Ovary (tissue), 9 donors: Measurements from ENCODE around the gene SLC16A9. TPM values are rescaled to one million over a fixed set of nuclear protein-coding genes. Genes with fewer than 3 reads are reported as not detected.

Experiments used
- DNase-seq, 5 donors: peaks; one replicate each; pipeline ENCODE4 v3.0.0-alpha.2; 2019 to 2020
- H3K27ac ChIP-seq, 2 donors: fragments of 200-600 bp; one replicate each; pipeline versions ENCODE4 v1.5.1 to v1.8.0; 2019 to 2022
- H3K27me3 ChIP-seq: fragments of 200-600 bp; one replicate; pipeline ENCODE4 v1.8.0; 2022
- H3K36me3 ChIP-seq: fragments of 200-600 bp; sonication (generic); one replicate; pipeline ENCODE4 v1.5.1; 2019
- H3K4me1 ChIP-seq: one replicate; pipeline ENCODE4 v1.8.1; 2013; ENCODE audit warnings: mild to moderate bottlenecking, moderate library complexity; ENCODE audit not compliant: insufficient read depth
- H3K4me3 ChIP-seq: fragments of 200-600 bp; sonication (generic); one replicate; pipeline ENCODE4 v1.5.1; 2017
- H3K9me3 ChIP-seq, 2 donors: fragments of 200-600 bp in 1 of 2; sonication (generic) in 1 of 2; one replicate each; pipeline versions ENCODE4 v1.5.1 to v1.8.1; 2013 to 2019; ENCODE audit warnings: mild to moderate bottlenecking in 1 of 2, moderate library complexity in 1 of 2
- EP300 ChIP-seq: sonication (generic); formaldehyde crosslinking; IDR thresholded peaks from one replicate; pipeline ENCODE4 v1.6.1; 2017; ENCODE audit warnings: antibody characterized with exemption
- POLR2A ChIP-seq: fragments of 450-650 bp; IDR thresholded peaks from one replicate; pipeline ENCODE4 v1.6.1; 2017; ENCODE audit warnings: antibody characterized with exemption, mild to moderate bottlenecking, moderate library complexity
- WGBS, 3 donors: extraction: QIAGEN DNeasy Blood & Tissue Kit in 1 of 3; methylation state at CpG; one replicate each; pipeline versions ENCODE4 v1.1.5 to v1.1.7; 2013 to 2017; 5-methylcytosine and 5-hydroxymethylcytosine counted together
- intact Hi-C, 4 donors: fragments of 100-400 bp; cut with DNase I; formaldehyde crosslinking; loops; one replicate each; pipeline versions ENCODE4 v1.11.0 to v1.15.1; 2022 to 2023
- polyA plus RNA-seq, 2 donors: library from polyadenylated mRNA; stranded (reverse); fragments of 200-250 nt in 1 of 2; fragments of 350-450 nt in 1 of 2; fragmentation: Illumina TruSeq in 1 of 2; extraction: RNeasy Lipid Tissue Mini Kit (QIAGEN cat#74804) in 1 of 2; gene quantifications; one replicate each; pipeline ENCODE4 v1.2.3, GENCODE V29; 2013 to 2014
- total RNA-seq, 7 donors: library from RNA; depleted of rRNA in 2 of 7; stranded (reverse); fragments of >200 nt in 2 of 7; fragmentation: NEBNext Ultra II Directional in 3 of 7; extraction: Animal tissue kit (Norgen Biotek cat#: 25700) in 3 of 7; gene quantifications; one replicate each; pipeline versions ENCODE4 v1.1.0 to v1.2.4, GENCODE V29; 2016 to 2023
- TF ChIP-seq, protein P1 (sequence below), 3 donors: fragments of 450-650 bp in 2 of 3; fragments of 200-600 bp in 1 of 3; IDR thresholded peaks; one replicate each; pipeline versions ENCODE4 v1.5.1 to v1.8.0; 2016 to 2022; ENCODE audit warnings: antibody characterized with exemption in 3 of 3, mild to moderate bottlenecking in 1 of 3
- donor health status: DM: no; HTN: no; CAD: no; lungs with moderate emphysema.
- donor health status: DM: no; HTN: no; CAD: no.
- donor health status: Bipolar disorder and iron deficiency.
- donor health status: DM: yes; HTN: yes; CAD: no.
- donor health status: DM: no; HTN: no; CAD: no.
- donor health status: DM: yes; HTN: yes; CAD: no.

SLC16A9 gene
- total and polyA plus RNA-seq, 9 donors = 8.1 to 41.5 (median 30.7) TPM

DNA sequence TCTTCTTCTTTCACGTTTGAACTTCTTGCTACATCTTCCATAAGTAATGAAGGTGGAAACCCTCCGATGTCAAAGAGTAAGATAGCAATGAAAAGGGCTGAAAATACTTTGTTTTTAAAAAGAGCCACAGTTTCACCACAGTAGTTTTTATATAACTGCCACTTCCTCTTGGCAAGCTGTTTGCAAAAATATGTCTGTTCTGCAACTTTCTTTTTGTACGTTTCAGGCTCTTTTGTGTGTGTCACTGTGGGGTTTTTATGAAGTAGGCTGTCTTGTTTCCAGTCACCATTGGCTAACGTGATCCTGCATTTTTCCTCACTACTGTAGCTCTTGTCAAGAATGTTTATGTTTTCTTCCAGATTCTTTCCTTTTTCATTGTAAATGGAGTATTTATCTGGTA, 55.6 kb downstream of the SLC16A9 start:
- no peak overlapping the region for H3K27ac ChIP-seq
- intact Hi-C loops = no loop called here
- H3K9me3 ChIP-seq = no peaks in the 10 kb centered on the region
- no peak overlapping the region for H3K4me3 ChIP-seq
- no peaks in the 10 kb centered on the region for H3K27me3 ChIP-seq
- H3K4me1 ChIP-seq = peaks cover 4% of the 10 kb centered on the region
- TF ChIP-seq EP300 = no peak
- TF ChIP-seq, protein P1, sequence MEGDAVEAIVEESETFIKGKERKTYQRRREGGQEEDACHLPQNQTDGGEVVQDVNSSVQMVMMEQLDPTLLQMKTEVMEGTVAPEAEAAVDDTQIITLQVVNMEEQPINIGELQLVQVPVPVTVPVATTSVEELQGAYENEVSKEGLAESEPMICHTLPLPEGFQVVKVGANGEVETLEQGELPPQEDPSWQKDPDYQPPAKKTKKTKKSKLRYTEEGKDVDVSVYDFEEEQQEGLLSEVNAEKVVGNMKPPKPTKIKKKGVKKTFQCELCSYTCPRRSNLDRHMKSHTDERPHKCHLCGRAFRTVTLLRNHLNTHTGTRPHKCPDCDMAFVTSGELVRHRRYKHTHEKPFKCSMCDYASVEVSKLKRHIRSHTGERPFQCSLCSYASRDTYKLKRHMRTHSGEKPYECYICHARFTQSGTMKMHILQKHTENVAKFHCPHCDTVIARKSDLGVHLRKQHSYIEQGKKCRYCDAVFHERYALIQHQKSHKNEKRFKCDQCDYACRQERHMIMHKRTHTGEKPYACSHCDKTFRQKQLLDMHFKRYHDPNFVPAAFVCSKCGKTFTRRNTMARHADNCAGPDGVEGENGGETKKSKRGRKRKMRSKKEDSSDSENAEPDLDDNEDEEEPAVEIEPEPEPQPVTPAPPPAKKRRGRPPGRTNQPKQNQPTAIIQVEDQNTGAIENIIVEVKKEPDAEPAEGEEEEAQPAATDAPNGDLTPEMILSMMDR (IDR thresholded peaks at IDR 0.05) = no peak
- TF ChIP-seq POLR2A = no peak
- no peak for DNase-seq
- WGBS, 3 donors = 59 to 71% (median 63%) methylated on average over 4 of the region's 4 CpGs
- H3K36me3 ChIP-seq = no peaks in the 10 kb centered on the region

DNA sequence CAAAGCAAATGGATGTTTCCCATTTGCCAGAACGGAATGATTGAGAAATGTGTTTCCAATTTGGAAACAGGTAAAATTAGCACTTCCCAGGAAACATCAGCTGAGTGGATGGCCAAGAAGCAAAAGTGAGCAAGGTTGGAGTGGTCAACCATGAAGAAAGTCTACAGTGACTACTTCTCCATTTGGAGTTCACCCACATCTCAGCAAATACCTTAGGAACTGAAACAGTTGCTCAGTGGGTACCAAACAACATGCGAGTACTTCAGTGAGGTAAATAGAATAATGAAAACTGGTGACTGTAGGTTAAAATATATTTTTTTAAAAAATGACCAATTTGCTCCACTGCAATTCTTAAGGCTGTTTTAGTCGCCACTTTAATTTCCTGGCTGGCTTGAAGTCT, 57.7 kb downstream of the SLC16A9 start:
- Histone ChIP-seq H3K4me3 (no peak overlapping the region), H3K27ac (no peak overlapping the region), H3K9me3 (no peaks in the 10 kb centered on the region), H3K4me1 (peaks cover 5% of the 10 kb centered on the region), H3K27me3 (no peaks in the 10 kb centered on the region), H3K36me3 (no peaks in the 10 kb centered on the region)
- intact Hi-C loops = no loop called here
- DNase-seq = no peak
- TF ChIP-seq, protein P1 (IDR thresholded peaks at IDR 0.05) = no peak
- TF ChIP-seq EP300 = no peak
- TF ChIP-seq POLR2A = no peak
- 79 to 97% (median 93%) methylated on average over 3 of the region's 3 CpGs for WGBS, 3 donors

DNA sequence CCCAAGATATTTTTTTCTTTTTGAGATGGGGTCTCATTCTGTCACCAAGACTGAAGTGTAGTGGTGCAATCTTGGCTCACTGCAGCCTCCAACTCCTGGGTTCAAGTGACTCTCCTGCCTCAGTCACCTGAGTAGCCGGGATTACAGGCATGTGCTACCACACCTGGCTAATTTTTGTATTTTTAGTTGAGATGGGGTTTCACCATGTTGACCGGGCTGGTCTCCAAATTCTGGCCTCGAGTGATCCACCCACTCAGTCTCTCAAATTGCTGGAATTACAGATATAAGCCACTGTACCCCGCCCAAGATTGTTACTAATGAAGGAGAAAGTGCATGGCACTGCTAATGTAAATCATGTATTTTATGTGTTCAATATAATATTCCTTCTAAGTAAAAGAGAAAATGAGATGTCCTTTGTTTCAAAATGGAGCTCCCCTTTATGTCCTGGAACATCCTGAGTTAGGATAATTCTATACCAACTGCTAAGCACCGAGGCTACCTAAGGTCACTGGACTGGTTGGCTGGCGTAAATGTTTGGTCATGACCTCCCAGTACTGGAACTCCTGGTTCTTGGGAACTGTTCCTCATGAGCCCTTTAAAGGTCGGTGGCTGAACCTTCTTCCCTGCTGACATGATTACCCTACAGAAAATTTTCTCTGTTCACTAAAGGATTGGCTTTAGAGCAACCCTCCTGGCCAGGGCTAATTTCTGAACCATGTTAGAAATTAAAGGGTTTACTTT, 59.9 kb downstream of the SLC16A9 start:
- Histone ChIP-seq H3K4me1 (peaks cover 5% of the 10 kb centered on the region), H3K4me3 (no peak overlapping the region), H3K36me3 (no peaks in the 10 kb centered on the region), H3K27ac (no peak overlapping the region), H3K27me3 (no peaks in the 10 kb centered on the region), H3K9me3 (no peaks in the 10 kb centered on the region)
- TF ChIP-seq POLR2A = no peak
- TF ChIP-seq EP300 = no peak
- TF ChIP-seq, protein P1 (IDR thresholded peaks at IDR 0.05) = no peak
- DNase-seq = no peak
- intact Hi-C loops = no loop called here
- 81 to 87% (median 86%) methylated on average over 7 of the region's 7 CpGs for WGBS, 3 donors

DNA sequence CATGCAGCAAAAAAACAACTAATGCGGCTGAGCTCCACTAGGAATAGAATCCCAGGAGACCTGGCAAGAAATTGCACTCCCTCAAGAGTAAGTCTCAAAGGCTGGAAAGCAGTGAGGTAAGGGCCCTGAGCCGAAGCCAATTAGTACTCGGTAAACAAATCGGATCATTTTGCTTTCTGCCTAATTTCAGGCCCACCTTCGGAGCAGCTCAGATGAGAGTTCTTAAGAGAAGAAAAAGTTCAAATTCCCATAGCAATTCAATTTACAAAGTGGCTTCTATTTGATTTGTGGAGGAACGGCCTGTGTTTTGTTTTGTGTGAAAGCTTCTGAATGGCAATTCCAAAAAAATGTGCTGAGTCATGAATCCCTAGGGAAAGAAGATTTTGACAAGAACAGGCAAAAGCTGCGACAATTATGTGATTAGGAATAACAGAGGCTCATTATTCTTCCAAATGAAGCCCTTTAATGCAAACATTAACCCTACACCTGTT, 60.9 kb downstream of the SLC16A9 start:
- no peak for TF ChIP-seq EP300
- TF ChIP-seq, protein P1 (IDR thresholded peaks at IDR 0.05) = no peak
- no peak for TF ChIP-seq POLR2A
- no peak overlapping the region for H3K27ac ChIP-seq
- no peaks in the 10 kb centered on the region for H3K9me3 ChIP-seq
- H3K4me3 ChIP-seq = no peak overlapping the region
- DNase-seq = peak in 3 of 5 donors; percentile 19 to 28 (median 25)
- H3K36me3 ChIP-seq = no peaks in the 10 kb centered on the region
- intact Hi-C loops = no loop called here
- no peaks in the 10 kb centered on the region for H3K27me3 ChIP-seq
- H3K4me1 ChIP-seq = peaks cover 5% of the 10 kb centered on the region
- WGBS, 3 donors = 6 to 12% (median 6%) methylated on average over 7 of the region's 7 CpGs
